Caco-2 (cell line): Measurements from ENCODE around the gene MUSTN1. TPM values are rescaled to one million over a fixed set of nuclear protein-coding genes. Genes with fewer than 3 reads are reported as not detected.

Experiments used
- BruUV-seq: library from RNA; stranded (reverse); fragments of 400-500 nt; replicated peaks from 2 replicates; lab custom pipeline; 2021; lab: Mats Ljungman, UMichigan
- CTCF ChIA-PET: fragments of 300-600 bp; sonication (Branson Sonifier 250); formaldehyde crosslinking; loops from one replicate; lab custom pipeline; 2022; ENCODE audit warnings: antibody characterized with exemption; lab: Charles Lee
- POLR2A ChIA-PET: fragments of 300-600 bp; sonication (Branson Sonifier 250); formaldehyde crosslinking; loops from one replicate; lab custom pipeline; 2022; ENCODE audit warnings: antibody characterized with exemption; lab: Charles Lee
- DNase-seq, 2 experiments: peaks; one replicate each; pipeline versions ENCODE4 v3.0.0 to v3.0.0-alpha.2; 2020 to 2022
- H3K27me3 ChIP-seq: replicated peaks from 2 replicates; pipeline ENCODE4 v1.6.0; 2011; ENCODE audit warnings: low read length; ENCODE audit not compliant: control insufficient read depth, insufficient read depth
- H3K36me3 ChIP-seq: 2 replicates; pipeline ENCODE4 v1.5.1; 2011; ENCODE audit warnings: low read length; ENCODE audit not compliant: control insufficient read depth, insufficient read depth
- H3K4me1 ChIP-seq: fragments of 250-450 bp; sonication (Bioruptor Pico); 2 replicates; pipeline ENCODE4 v1.5.1; 2020; ENCODE audit warnings: mild to moderate bottlenecking
- H3K4me3 ChIP-seq: 2 replicates; pipeline ENCODE4 v1.5.1; 2011; ENCODE audit warnings: low read depth, mild to moderate bottlenecking, control low read depth, low read length
- H3K9me3 ChIP-seq: fragments of 250-450 bp; sonication (Bioruptor Pico); 2 replicates; pipeline ENCODE4 v1.5.1; 2020; ENCODE audit warnings: mild to moderate bottlenecking, moderate library complexity
- H3K27ac Mint-ChIP-seq: one replicate; pipeline ENCODE4 v1.8.0; 2022; ENCODE audit warnings: mixed read lengths; ENCODE audit not compliant: unreplicated experiment
- H3K27me3 Mint-ChIP-seq: one replicate; pipeline ENCODE4 v1.8.0; 2022; ENCODE audit warnings: mixed read lengths; ENCODE audit not compliant: insufficient read depth, unreplicated experiment
- H3K36me3 Mint-ChIP-seq: one replicate; pipeline ENCODE4 v1.8.0; 2022; ENCODE audit warnings: mild to moderate bottlenecking, mixed read lengths; ENCODE audit not compliant: insufficient read depth, unreplicated experiment
- H3K4me1 Mint-ChIP-seq: one replicate; pipeline ENCODE4 v1.8.0; 2022; ENCODE audit warnings: low read depth, mixed read lengths; ENCODE audit not compliant: unreplicated experiment
- H3K4me3 Mint-ChIP-seq: one replicate; pipeline ENCODE4 v1.8.0; 2022; ENCODE audit warnings: mild to moderate bottlenecking, moderate library complexity, mixed read lengths; ENCODE audit not compliant: unreplicated experiment
- H3K9me3 Mint-ChIP-seq: one replicate; pipeline ENCODE4 v1.8.0; 2022; ENCODE audit warnings: mixed read lengths; ENCODE audit not compliant: unreplicated experiment
- intact Hi-C: fragments of 100-400 bp; cut with micrococcal nuclease; formaldehyde crosslinking; loops from one replicate; pipeline ENCODE4 v1.10.0; 2022; ENCODE audit not compliant: unreplicated experiment
- total RNA-seq: library from RNA; stranded (reverse); gene quantifications from 2 replicates; pipeline ENCODE4 v1.2.3, GENCODE V29; 2022
- TF ChIP-seq, protein P1 (sequence below), 2 experiments: fragments of 200-600 bp in 1 of 2; IDR thresholded peaks; 1 replicate in 1 of 2; 2 replicates in 1 of 2; pipeline versions ENCODE4 v1.5.1 to v1.8.0; 2011 to 2022; ENCODE audit warnings: antibody characterized with exemption in 1 of 2, control low read depth in 1 of 2, inconsistent platforms in 1 of 2, low read depth in 1 of 2, low read length in 1 of 2, mild to moderate bottlenecking in 1 of 2, moderate library complexity in 1 of 2; ENCODE audit not compliant: insufficient read depth in 1 of 2, severe bottlenecking in 1 of 2, unreplicated experiment in 1 of 2

The MUSTN1 gene
- total RNA-seq, 1 experiment from 2014 or later: 1.8 TPM

DNA sequence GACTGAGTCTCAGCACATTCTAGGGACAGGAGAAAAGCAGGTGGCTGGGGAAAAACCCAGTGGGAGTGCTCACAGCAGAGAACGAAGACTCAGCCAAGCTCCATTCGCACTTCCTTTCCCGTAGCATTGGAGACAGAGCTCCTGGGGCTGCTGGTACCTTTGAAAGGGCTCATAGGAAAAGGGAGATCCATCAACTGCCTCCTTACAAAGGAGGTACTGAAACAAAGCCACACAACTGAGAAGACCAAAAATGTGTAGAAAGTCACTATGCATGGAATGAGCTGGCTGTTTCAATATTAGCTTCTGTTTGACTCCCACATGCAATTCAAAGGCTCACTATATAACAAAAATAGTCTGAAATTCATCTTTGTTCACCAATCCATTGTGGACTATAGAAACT lies 45.7 kb upstream of the MUSTN1 start:
- POLR2A ChIA-PET: no interaction called here
- Histone ChIP-seq H3K4me3 (no peak overlapping the region), H3K27me3 (no peaks in the 10 kb centered on the region), H3K4me1 (peaks cover 5% of the 10 kb centered on the region), H3K9me3 (no peaks in the 10 kb centered on the region), H3K36me3 (no peaks in the 10 kb centered on the region)
- TF ChIP-seq, protein P1, sequence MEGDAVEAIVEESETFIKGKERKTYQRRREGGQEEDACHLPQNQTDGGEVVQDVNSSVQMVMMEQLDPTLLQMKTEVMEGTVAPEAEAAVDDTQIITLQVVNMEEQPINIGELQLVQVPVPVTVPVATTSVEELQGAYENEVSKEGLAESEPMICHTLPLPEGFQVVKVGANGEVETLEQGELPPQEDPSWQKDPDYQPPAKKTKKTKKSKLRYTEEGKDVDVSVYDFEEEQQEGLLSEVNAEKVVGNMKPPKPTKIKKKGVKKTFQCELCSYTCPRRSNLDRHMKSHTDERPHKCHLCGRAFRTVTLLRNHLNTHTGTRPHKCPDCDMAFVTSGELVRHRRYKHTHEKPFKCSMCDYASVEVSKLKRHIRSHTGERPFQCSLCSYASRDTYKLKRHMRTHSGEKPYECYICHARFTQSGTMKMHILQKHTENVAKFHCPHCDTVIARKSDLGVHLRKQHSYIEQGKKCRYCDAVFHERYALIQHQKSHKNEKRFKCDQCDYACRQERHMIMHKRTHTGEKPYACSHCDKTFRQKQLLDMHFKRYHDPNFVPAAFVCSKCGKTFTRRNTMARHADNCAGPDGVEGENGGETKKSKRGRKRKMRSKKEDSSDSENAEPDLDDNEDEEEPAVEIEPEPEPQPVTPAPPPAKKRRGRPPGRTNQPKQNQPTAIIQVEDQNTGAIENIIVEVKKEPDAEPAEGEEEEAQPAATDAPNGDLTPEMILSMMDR (IDR thresholded peaks at IDR 0.05; ENCODE audit: insufficient read depth in 1 of 2, low read depth in 1 of 2, low read length in 1 of 2, severe bottlenecking in 1 of 2, unreplicated experiment in 1 of 2): no peak
- Mint-ChIP-seq H3K9me3 (no peaks in the 10 kb centered on the region), H3K36me3 (no peaks in the 10 kb centered on the region), H3K27me3 (no peaks in the 10 kb centered on the region), H3K27ac (no peak overlapping the region), H3K4me1 (peaks cover 3% of the 10 kb centered on the region), H3K4me3 (no peak overlapping the region)
- BruUV-seq: no TSS peak
- DNase-seq: no peak
- CTCF ChIA-PET: interaction anchor here (0.9 kb wide), 1 partner anchor 158 kb away, joined by 5 read pairs; no protein-coding TSS in a partner anchor
- intact Hi-C loops: no loop called here

DNA sequence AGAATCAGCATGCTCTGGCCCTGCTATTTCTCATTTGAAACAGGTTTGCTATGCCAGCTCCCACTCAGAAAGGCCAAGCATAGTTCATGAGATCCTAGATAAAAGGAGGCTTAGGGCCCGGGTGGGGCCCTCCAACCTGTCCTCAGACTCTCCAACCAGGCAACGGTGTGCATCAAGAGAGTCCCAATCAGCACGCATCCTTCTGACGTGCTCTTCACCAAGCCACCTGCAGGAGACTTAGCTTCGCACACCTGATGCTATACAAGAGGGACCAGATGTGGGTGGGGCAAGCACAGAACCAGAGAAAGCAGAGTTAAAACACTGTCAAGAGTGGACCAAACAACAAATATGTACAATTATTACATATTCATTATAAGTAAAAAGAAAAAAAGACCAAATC lies 45.2 kb upstream of the MUSTN1 start:
- H3K9me3 Mint-ChIP-seq: no peaks in the 10 kb centered on the region
- Histone ChIP-seq H3K4me3 (no peak overlapping the region), H3K36me3 (no peaks in the 10 kb centered on the region), H3K27me3 (no peaks in the 10 kb centered on the region), H3K4me1 (peaks cover 10% of the 10 kb centered on the region), H3K9me3 (no peaks in the 10 kb centered on the region)
- ChIA-PET CTCF (no interaction called here), POLR2A (no interaction called here)
- H3K27me3 Mint-ChIP-seq: no peaks in the 10 kb centered on the region
- H3K4me3 Mint-ChIP-seq: no peak overlapping the region
- no TSS peak for BruUV-seq
- no peaks in the 10 kb centered on the region for H3K36me3 Mint-ChIP-seq
- H3K4me1 Mint-ChIP-seq: peaks cover 7% of the 10 kb centered on the region
- no peak for DNase-seq
- H3K27ac Mint-ChIP-seq: no peak overlapping the region
- intact Hi-C loops: no loop called here
- TF ChIP-seq, protein P1 (IDR thresholded peaks at IDR 0.05; ENCODE audit: insufficient read depth in 1 of 2, low read depth in 1 of 2, low read length in 1 of 2, severe bottlenecking in 1 of 2, unreplicated experiment in 1 of 2): no peak

- Histone ChIP-seq H3K27me3 (no peaks in the 10 kb centered on the region), H3K36me3 (no peaks in the 10 kb centered on the region), H3K4me1 (peaks cover 12% of the 10 kb centered on the region), H3K9me3 (no peaks in the 10 kb centered on the region), H3K4me3 (no peak overlapping the region)
- POLR2A ChIA-PET: no interaction called here
- Mint-ChIP-seq H3K27ac (no peak overlapping the region), H3K27me3 (no peaks in the 10 kb centered on the region), H3K9me3 (no peaks in the 10 kb centered on the region), H3K4me1 (peaks cover 10% of the 10 kb centered on the region), H3K36me3 (no peaks in the 10 kb centered on the region), H3K4me3 (no peak overlapping the region)
- DNase-seq: no peak
- TF ChIP-seq, protein P1 (IDR thresholded peaks at IDR 0.05; ENCODE audit: insufficient read depth in 1 of 2, low read depth in 1 of 2, low read length in 1 of 2, severe bottlenecking in 1 of 2, unreplicated experiment in 1 of 2): no peak
- no TSS peak for BruUV-seq
- intact Hi-C loops: no loop called here
- CTCF ChIA-PET: interaction anchor here (0.6 to 0.9 kb wide), 3 partner anchors 14 to 29 kb away, joined by 3 to 4 read pairs (median 3); no protein-coding TSS in a partner anchor
Observed at GRCh38 chr3:52879581-52879980, 44.8 kb upstream of the MUSTN1 start.
